GM12878 (cell line): ENCODE results near the gene BARHL1. TPM values are rescaled to one million over a fixed set of nuclear protein-coding genes. Genes with fewer than 3 reads are reported as not detected.

Experiments used
- ATAC-seq: fragments of 200-7000 bp; cut with Tn5 transposase; 3 replicates; pipeline ENCODE4 v1.9.1; 2020; ENCODE audit warnings: mild to moderate bottlenecking, moderate library complexity
- BruUV-seq: library from RNA; stranded (reverse); fragments of 400-500 nt; replicated peaks from 2 replicates; lab custom pipeline; 2021; lab: Mats Ljungman, UMichigan
- CTCF ChIA-PET: fragments of 300-600 bp; sonication (Branson Sonifier 250); formaldehyde crosslinking; extraction: SDS; loops from one replicate; lab custom pipeline; 2021; ENCODE audit warnings: inconsistent platforms; lab: Yijun Ruan, JAX
- POLR2A ChIA-PET: fragments of 350-600 bp; formaldehyde crosslinking; extraction: SDS; loops from one replicate; lab custom pipeline; 2021; ENCODE audit warnings: inconsistent platforms; lab: Charles Lee
- RAD21 ChIA-PET: fragments of 300-600 bp; sonication (Branson Sonifier 250); formaldehyde crosslinking; loops from one replicate; lab custom pipeline; 2023; ENCODE audit warnings: antibody characterized with exemption; ENCODE audit not compliant: unreplicated experiment; lab: Charles Lee
- SMC1A ChIA-PET: fragments of 300-600 bp; sonication (Branson Sonifier 250); formaldehyde crosslinking; loops from one replicate; lab custom pipeline; 2023; ENCODE audit not compliant: unreplicated experiment, uncharacterized antibody; lab: Charles Lee
- DNase-seq: peaks from one replicate; pipeline ENCODE4 v3.0.0-alpha.2; 2011; ENCODE audit warnings: low read depth, low spot score
- FAIRE-seq: peaks from 3 replicates; lab custom pipeline; 2011; peaks lifted over from hg19 to GRCh38; lab: Jason Lieb, UNC
- H2AFZ ChIP-seq: 2 replicates; pipeline ENCODE4 v1.6.0; 2011; ENCODE audit warnings: low read depth, low read length, control low read depth; ENCODE audit not compliant: control insufficient read depth
- H3K27ac ChIP-seq: 2 replicates; pipeline ENCODE4 v1.5.1; 2011; ENCODE audit warnings: control low read depth; ENCODE audit not compliant: control insufficient read depth, insufficient read depth
- H3K27me3 ChIP-seq, 2 experiments: replicated peaks in 1 of 2; 2 replicates each; pipeline versions ENCODE4 v1.6.0 to v1.6.1; 2011; ENCODE audit warnings: low read length in 1 of 2; ENCODE audit not compliant: control insufficient read depth in 2 of 2, insufficient read depth in 2 of 2
- H3K36me3 ChIP-seq, 2 experiments: 2 replicates each; pipeline ENCODE4 v1.5.1; 2011; ENCODE audit warnings: low read length in 1 of 2; ENCODE audit not compliant: control insufficient read depth in 2 of 2, insufficient read depth in 2 of 2
- H3K4me1 ChIP-seq: 2 replicates; pipeline ENCODE4 v1.6.1; 2011; ENCODE audit warnings: mild to moderate bottlenecking, low read length, moderate library complexity, mixed read lengths; ENCODE audit not compliant: control insufficient read depth, insufficient read depth
- H3K4me2 ChIP-seq: 2 replicates; pipeline ENCODE4 v1.6.0; 2011; ENCODE audit warnings: control low read depth; ENCODE audit not compliant: control insufficient read depth, insufficient read depth
- H3K4me3 ChIP-seq: fragments of 200-600 bp; sonication (generic); 2 replicates; pipeline ENCODE4 v1.5.1; 2016
- H3K79me2 ChIP-seq: 2 replicates; pipeline ENCODE4 v1.6.0; 2011; ENCODE audit warnings: low read length; ENCODE audit not compliant: control insufficient read depth, insufficient read depth
- H3K9ac ChIP-seq: 2 replicates; pipeline ENCODE4 v1.8.0; 2011; ENCODE audit warnings: low read length, control low read depth, mixed read lengths; ENCODE audit not compliant: control insufficient read depth, insufficient read depth
- H3K9me3 ChIP-seq: replicated peaks from 3 replicates; pipeline ENCODE4 v1.5.1; 2011; ENCODE audit warnings: mild to moderate bottlenecking, low read length; ENCODE audit not compliant: control insufficient read depth, insufficient read depth
- H4K20me1 ChIP-seq: 2 replicates; pipeline ENCODE4 v1.6.0; 2011; ENCODE audit not compliant: control insufficient read depth, insufficient read depth
- BHLHE40 ChIP-seq, 2 experiments: fragments of 450-650 bp in 1 of 2; IDR thresholded peaks; 2 replicates each; pipeline ENCODE4 v1.6.1; 2011 to 2017; ENCODE audit warnings: low read depth in 2 of 2, borderline replicate concordance in 1 of 2, improper control_type of control experiment in 1 of 2, low read length in 1 of 2, mild to moderate bottlenecking in 1 of 2
- EP300 ChIP-seq, 2 experiments: fragments of 150-350 bp in 1 of 2; IDR thresholded peaks; 2 replicates each; pipeline ENCODE4 v1.6.1; 2011 to 2012; ENCODE audit warnings: low read depth in 2 of 2, low read length in 2 of 2, borderline replicate concordance in 1 of 2, improper control_type of control experiment in 1 of 2, inconsistent platforms in 1 of 2; ENCODE audit not compliant: control insufficient read depth in 1 of 2
- PAX8 ChIP-seq: fragments of 450-650 bp; IDR thresholded peaks from 2 replicates; pipeline ENCODE4 v1.6.1; 2017; ENCODE audit warnings: mild to moderate bottlenecking, moderate library complexity
- SMAD5 ChIP-seq: IDR thresholded peaks from 2 replicates; pipeline ENCODE4 v1.6.1; 2016; ENCODE audit warnings: antibody characterized with exemption, low read depth
- SRF ChIP-seq, 2 experiments: IDR thresholded peaks; 2 replicates each; pipeline ENCODE4 v1.6.1; 2011; ENCODE audit warnings: low read depth in 2 of 2, low read length in 2 of 2, mild to moderate bottlenecking in 1 of 2, moderate library complexity in 1 of 2
- ZSCAN29 ChIP-seq: fragments of 450-650 bp; IDR thresholded peaks from 2 replicates; pipeline ENCODE4 v1.6.1; 2017; ENCODE audit warnings: mild to moderate bottlenecking, moderate library complexity
- WGBS: methylation state at CpG from one replicate; pipeline ENCODE4 v1.1.6; 2016; ENCODE audit warnings: low lambda C conversion rate; ENCODE audit not compliant: insufficient replicate concordance, insufficient coverage; ENCODE audit errors: missing lambda C conversion rate; 5-methylcytosine and 5-hydroxymethylcytosine counted together
- in situ Hi-C: fragments of 300-500 bp; cut with MboI; formaldehyde crosslinking; loops from 9 replicates; pipeline ENCODE4 v1.14.3; 2018; ENCODE audit warnings: mixed read lengths
- intact Hi-C: fragments of 100-400 bp; cut with micrococcal nuclease; formaldehyde crosslinking; loops from one replicate; pipeline ENCODE4 v1.14.2; 2022; ENCODE audit not compliant: unreplicated experiment
- polyA plus RNA-seq, 11 experiments: library from polyadenylated mRNA; depleted of rRNA in 4 of 11; unstranded in 6 of 11; stranded (reverse) in 5 of 11; fragments of >200 nt; fragmentation: Nextera tagmentation in 4 of 11; fragmentation: Illumina TruSeq in 1 of 11; extraction: Ambion mirVana in 4 of 11; extraction: Trizol in 1 of 11; gene quantifications; 1 replicate in 1 of 11; 2 replicates in 10 of 11; pipeline versions ENCODE4 v1.2.1 to v1.2.3, GENCODE V29; 2011 to 2016; ENCODE audit warnings: inconsistent platforms in 2 of 11, missing spikeins in 2 of 11, low read depth in 1 of 11
- total RNA-seq, 4 experiments: library from RNA; depleted of rRNA in 3 of 4; stranded (reverse); fragments of >200 nt in 3 of 4; fragmentation: Illumina TruSeq in 1 of 4; extraction: Trizol in 1 of 4; gene quantifications; 2 replicates each; pipeline versions ENCODE4 v1.2.1 to v1.2.3, GENCODE V29; 2013 to 2021
- TF ChIP-seq, protein P1 (sequence below): fragments of 450-650 bp; formaldehyde crosslinking; IDR thresholded peaks from 2 replicates; pipeline ENCODE4 v1.5.0; 2022; ENCODE audit warnings: mild to moderate bottlenecking, missing genetic modification characterization
- TF ChIP-seq, protein P2 (sequence below): IDR thresholded peaks from 2 replicates; pipeline ENCODE4 v1.6.1; 2012; ENCODE audit warnings: low read depth, low read length, improper control_type of control experiment

The BARHL1 gene
- total and polyA plus RNA-seq, 10 of the 15 experiments (the other 5 are each of a cell fraction or from before 2014, with no cell fraction given), result not detected

DNA sequence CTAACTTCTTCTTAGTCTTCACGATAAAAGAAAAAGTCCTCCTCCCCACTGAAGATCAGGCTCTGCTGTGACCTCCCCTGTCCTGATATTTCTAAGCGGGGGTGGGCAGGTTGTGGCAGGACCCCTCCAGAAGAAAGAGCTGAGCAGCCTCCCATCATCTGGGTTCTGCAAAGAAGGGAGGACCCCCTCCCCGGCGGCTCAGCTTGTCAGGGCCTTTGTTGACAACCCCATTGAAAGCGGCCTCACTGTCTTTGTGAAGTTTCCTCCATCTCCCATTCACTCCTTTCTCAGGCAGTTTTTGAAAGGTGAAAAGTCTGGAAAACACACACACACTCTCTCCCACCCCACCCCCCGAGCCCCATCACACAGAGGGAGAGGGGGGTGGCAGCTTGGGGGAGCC lies 26.2 kb upstream of the BARHL1 start:
- Histone ChIP-seq H3K27ac (no peak overlapping the region), H2AFZ (no peak overlapping the region), H3K4me1 (no peaks in the 10 kb centered on the region), H3K79me2 (no peaks in the 10 kb centered on the region), H3K36me3 (no peaks in the 10 kb centered on the region), H3K9me3 (no peaks in the 10 kb centered on the region), H3K4me3 (no peak overlapping the region), H3K9ac (no peak overlapping the region), H3K4me2 (no peak overlapping the region), H4K20me1 (no peaks in the 10 kb centered on the region), H3K27me3 (no peaks in the 10 kb centered on the region)
- no TSS peak for BruUV-seq
- POLR2A ChIA-PET, result no interaction called here
- WGBS, result 50% methylated on average over 6 of the region's 6 CpGs
- TF ChIP-seq, protein P1, sequence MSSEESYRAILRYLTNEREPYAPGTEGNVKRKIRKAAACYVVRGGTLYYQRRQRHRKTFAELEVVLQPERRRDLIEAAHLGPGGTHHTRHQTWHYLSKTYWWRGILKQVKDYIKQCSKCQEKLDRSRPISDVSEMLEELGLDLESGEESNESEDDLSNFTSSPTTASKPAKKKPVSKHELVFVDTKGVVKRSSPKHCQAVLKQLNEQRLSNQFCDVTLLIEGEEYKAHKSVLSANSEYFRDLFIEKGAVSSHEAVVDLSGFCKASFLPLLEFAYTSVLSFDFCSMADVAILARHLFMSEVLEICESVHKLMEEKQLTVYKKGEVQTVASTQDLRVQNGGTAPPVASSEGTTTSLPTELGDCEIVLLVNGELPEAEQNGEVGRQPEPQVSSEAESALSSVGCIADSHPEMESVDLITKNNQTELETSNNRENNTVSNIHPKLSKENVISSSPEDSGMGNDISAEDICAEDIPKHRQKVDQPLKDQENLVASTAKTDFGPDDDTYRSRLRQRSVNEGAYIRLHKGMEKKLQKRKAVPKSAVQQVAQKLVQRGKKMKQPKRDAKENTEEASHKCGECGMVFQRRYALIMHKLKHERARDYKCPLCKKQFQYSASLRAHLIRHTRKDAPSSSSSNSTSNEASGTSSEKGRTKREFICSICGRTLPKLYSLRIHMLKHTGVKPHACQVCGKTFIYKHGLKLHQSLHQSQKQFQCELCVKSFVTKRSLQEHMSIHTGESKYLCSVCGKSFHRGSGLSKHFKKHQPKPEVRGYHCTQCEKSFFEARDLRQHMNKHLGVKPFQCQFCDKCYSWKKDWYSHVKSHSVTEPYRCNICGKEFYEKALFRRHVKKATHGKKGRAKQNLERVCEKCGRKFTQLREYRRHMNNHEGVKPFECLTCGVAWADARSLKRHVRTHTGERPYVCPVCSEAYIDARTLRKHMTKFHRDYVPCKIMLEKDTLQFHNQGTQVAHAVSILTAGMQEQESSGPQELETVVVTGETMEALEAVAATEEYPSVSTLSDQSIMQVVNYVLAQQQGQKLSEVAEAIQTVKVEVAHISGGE (CRISPR knock-in tag), result no peak
- TF ChIP-seq SRF (IDR thresholded peaks at IDR 0.05; ENCODE audit: low read depth in 2 of 2, low read length in 2 of 2) (no peak), SMAD5 (no peak), ZSCAN29 (no peak), PAX8 (no peak), BHLHE40 (IDR thresholded peaks at IDR 0.05; ENCODE audit: borderline replicate concordance in 1 of 2, low read depth in 2 of 2, low read length in 1 of 2) (no peak), EP300 (IDR thresholded peaks at IDR 0.05; ENCODE audit: borderline replicate concordance in 1 of 2, control insufficient read depth in 1 of 2, low read depth in 2 of 2, low read length in 2 of 2) (no peak)
- TF ChIP-seq, protein P2, sequence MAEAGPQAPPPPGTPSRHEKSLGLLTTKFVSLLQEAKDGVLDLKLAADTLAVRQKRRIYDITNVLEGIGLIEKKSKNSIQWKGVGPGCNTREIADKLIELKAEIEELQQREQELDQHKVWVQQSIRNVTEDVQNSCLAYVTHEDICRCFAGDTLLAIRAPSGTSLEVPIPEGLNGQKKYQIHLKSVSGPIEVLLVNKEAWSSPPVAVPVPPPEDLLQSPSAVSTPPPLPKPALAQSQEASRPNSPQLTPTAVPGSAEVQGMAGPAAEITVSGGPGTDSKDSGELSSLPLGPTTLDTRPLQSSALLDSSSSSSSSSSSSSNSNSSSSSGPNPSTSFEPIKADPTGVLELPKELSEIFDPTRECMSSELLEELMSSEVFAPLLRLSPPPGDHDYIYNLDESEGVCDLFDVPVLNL, result no peak
- SMC1A ChIA-PET, result no interaction called here
- DNase-seq (no peak), ATAC-seq (no peak), FAIRE-seq (no peak)
- in situ Hi-C loops (no loop called here), intact Hi-C loops (no loop called here)
- RAD21 ChIA-PET, result no interaction called here
- CTCF ChIA-PET, result no interaction called here
